H1 (cell line): Measurements from ENCODE around the gene CCNE1. TPM values are rescaled to one million over a fixed set of nuclear protein-coding genes. Genes with fewer than 3 reads are reported as not detected.

ENCODE experiments used
- CTCF ChIA-PET: fragments of 300-600 bp; sonication (Branson Sonifier 250); formaldehyde crosslinking; loops from one replicate; lab custom pipeline; 2021; ENCODE audit not compliant: partially characterized antibody; lab: Charles Lee
- POLR2A ChIA-PET: fragments of 300-600 bp; sonication (Branson Sonifier 250); formaldehyde crosslinking; loops from one replicate; lab custom pipeline; 2021; ENCODE audit warnings: inconsistent platforms; ENCODE audit not compliant: partially characterized antibody; lab: Charles Lee
- DNase-seq, 2 experiments: peaks; one replicate each; pipeline versions ENCODE4 v3.0.0 to v3.0.0-alpha.2; 2010 to 2022; ENCODE audit warnings: low spot score in 2 of 2, low read depth in 1 of 2, mixed read lengths in 1 of 2
- FAIRE-seq: peaks from 2 replicates; lab custom pipeline; 2011; peaks lifted over from hg19 to GRCh38; lab: Jason Lieb, UNC
- H2AFZ ChIP-seq: 2 replicates; pipeline ENCODE4 v1.8.1; 2012; ENCODE audit warnings: low read length, inconsistent platforms
- H2AK5ac ChIP-seq: 2 replicates; pipeline ENCODE4 v1.6.1; 2013; ENCODE audit warnings: low read depth, low read length
- H2BK120ac ChIP-seq: replicated peaks from 2 replicates; pipeline ENCODE3; 2013; ENCODE audit warnings: low read depth, low read length, inconsistent platforms
- H2BK12ac ChIP-seq: 2 replicates; pipeline ENCODE4 v1.6.1; 2013; ENCODE audit warnings: low read depth, low read length
- H2BK15ac ChIP-seq: 2 replicates; pipeline ENCODE4 v1.6.1; 2013; ENCODE audit warnings: low read length
- H2BK20ac ChIP-seq: 2 replicates; pipeline ENCODE4 v1.6.1; 2013; ENCODE audit warnings: low read length
- H2BK5ac ChIP-seq: 2 replicates; pipeline ENCODE4 v1.6.1; 2013; ENCODE audit warnings: low read depth, low read length
- H3K14ac ChIP-seq: 2 replicates; pipeline ENCODE4 v1.6.1; 2013; ENCODE audit warnings: inconsistent platforms; ENCODE audit not compliant: insufficient read length
- H3K18ac ChIP-seq: 2 replicates; pipeline ENCODE4 v1.6.1; 2013; ENCODE audit warnings: low read length; ENCODE audit errors: extremely low read depth
- H3K23ac ChIP-seq: 2 replicates; pipeline ENCODE4 v1.6.1; 2013; ENCODE audit warnings: inconsistent platforms; ENCODE audit not compliant: insufficient read length
- H3K23me2 ChIP-seq: 2 replicates; pipeline ENCODE4 v1.6.1; 2013; ENCODE audit warnings: low read depth, low read length
- H3K27ac ChIP-seq: 2 replicates; pipeline ENCODE4 v1.6.1; 2011; ENCODE audit warnings: low read depth, low read length, inconsistent platforms
- H3K27me3 ChIP-seq, 4 experiments: replicated peaks in 1 of 4; 1 replicate in 1 of 4; 2 replicates in 3 of 4; pipeline versions ENCODE4 v1.6.1 to v1.8.1; 2011 to 2013; ENCODE audit warnings: low read length in 3 of 4, mild to moderate bottlenecking in 3 of 4, inconsistent platforms in 2 of 4, mixed read lengths in 2 of 4, moderate library complexity in 1 of 4; ENCODE audit not compliant: control insufficient read depth in 3 of 4, insufficient read depth in 3 of 4; ENCODE audit errors: extremely low read depth in 1 of 4
- H3K36me3 ChIP-seq, 4 experiments: 2 replicates each; pipeline versions ENCODE4 v1.6.1 to v1.8.1; 2011 to 2013; ENCODE audit warnings: mild to moderate bottlenecking in 4 of 4, low read length in 3 of 4, moderate library complexity in 2 of 4, control low read depth in 1 of 4, inconsistent platforms in 1 of 4; ENCODE audit not compliant: insufficient read depth in 4 of 4, control insufficient read depth in 2 of 4
- H3K4ac ChIP-seq: replicated peaks from 2 replicates; pipeline ENCODE3; 2013; ENCODE audit warnings: low read length, low read depth, mixed read lengths, inconsistent platforms; ENCODE audit not compliant: insufficient read length
- H3K4me1 ChIP-seq, 4 experiments: replicated peaks in 1 of 4; 1 replicate in 1 of 4; 2 replicates in 3 of 4; pipeline versions ENCODE4 v1.6.1 to v1.8.1; 2011 to 2013; ENCODE audit warnings: low read length in 3 of 4, inconsistent platforms in 2 of 4, mixed read lengths in 1 of 4; ENCODE audit not compliant: insufficient read depth in 4 of 4, control insufficient read depth in 3 of 4
- H3K4me2 ChIP-seq, 2 experiments: 2 replicates each; pipeline versions ENCODE4 v1.6.1 to v1.8.1; 2011 to 2013; ENCODE audit warnings: low read depth in 2 of 2, low read length in 2 of 2, control low read depth in 1 of 2, inconsistent platforms in 1 of 2, mild to moderate bottlenecking in 1 of 2; ENCODE audit not compliant: insufficient read depth in 1 of 2
- H3K4me3 ChIP-seq, 4 experiments: fragments of 200-600, 300-600 bp in 1 of 4; sonication (generic), shearing (Covaris generic), sonication (Bioruptor Twin) in 1 of 4; 2 replicates each; pipeline versions ENCODE4 v1.5.1 to v1.8.1; 2011 to 2016; ENCODE audit warnings: low read length in 4 of 4, low read depth in 3 of 4, control low read depth in 2 of 4, inconsistent platforms in 2 of 4, mild to moderate bottlenecking in 2 of 4, mixed read lengths in 1 of 4, moderate library complexity in 1 of 4; ENCODE audit not compliant: insufficient read depth in 2 of 4; ENCODE audit errors: extremely low read depth in 1 of 4
- H3K56ac ChIP-seq: replicated peaks from 2 replicates; pipeline ENCODE3; 2013; ENCODE audit warnings: low read depth, mild to moderate bottlenecking, mixed read lengths, low read length, inconsistent platforms; ENCODE audit not compliant: insufficient read length
- H3K79me1 ChIP-seq: 2 replicates; pipeline ENCODE4 v1.6.1; 2013; ENCODE audit warnings: low read depth, low read length, control low read depth
- H3K79me2 ChIP-seq, 2 experiments: 2 replicates each; pipeline versions ENCODE4 v1.6.1 to v1.8.1; 2012 to 2013; ENCODE audit warnings: low read length in 2 of 2, mild to moderate bottlenecking in 2 of 2, inconsistent platforms in 1 of 2; ENCODE audit not compliant: insufficient read depth in 2 of 2, control insufficient read depth in 1 of 2
- H3K9ac ChIP-seq, 4 experiments: replicated peaks in 1 of 4; 1 replicate in 1 of 4; 2 replicates in 3 of 4; pipeline versions ENCODE4 v1.6.1 to v1.8.1; 2011 to 2013; ENCODE audit warnings: low read depth in 3 of 4, low read length in 3 of 4, control low read depth in 2 of 4, mild to moderate bottlenecking in 2 of 4, moderate library complexity in 2 of 4, inconsistent platforms in 1 of 4; ENCODE audit errors: extremely low read depth in 1 of 4
- H3K9me3 ChIP-seq, 2 experiments: 2 replicates each; pipeline versions ENCODE4 v1.6.1 to v1.8.1; 2012 to 2013; ENCODE audit warnings: mild to moderate bottlenecking in 2 of 2, moderate library complexity in 2 of 2, control low read depth in 1 of 2, inconsistent platforms in 1 of 2, low read depth in 1 of 2, low read length in 1 of 2, mixed read lengths in 1 of 2; ENCODE audit not compliant: insufficient read depth in 2 of 2
- H4K20me1 ChIP-seq, 2 experiments: replicated peaks in 1 of 2; 2 replicates each; pipeline versions ENCODE3 to v1.8.1; 2011 to 2013; ENCODE audit warnings: inconsistent platforms in 2 of 2, low read length in 2 of 2, mild to moderate bottlenecking in 1 of 2; ENCODE audit not compliant: insufficient read depth in 2 of 2, control insufficient read depth in 1 of 2
- H4K5ac ChIP-seq: 2 replicates; pipeline ENCODE4 v1.6.1; 2013; ENCODE audit warnings: low read length, low read depth, mixed read lengths, inconsistent platforms; ENCODE audit not compliant: insufficient read length
- H4K8ac ChIP-seq: 2 replicates; pipeline ENCODE4 v1.8.0; 2013; ENCODE audit warnings: mild to moderate bottlenecking, moderate library complexity, low read length, inconsistent platforms; ENCODE audit not compliant: insufficient read depth; ENCODE audit errors: extremely low read depth
- H4K91ac ChIP-seq: replicated peaks from 2 replicates; pipeline ENCODE3; 2013; ENCODE audit warnings: low read length, mixed read lengths, inconsistent platforms; ENCODE audit not compliant: insufficient read length
- BACH1 ChIP-seq: IDR thresholded peaks from 2 replicates; pipeline ENCODE4 v1.6.1; 2012; ENCODE audit warnings: low read length, improper control_type of control experiment
- CHD1 ChIP-seq: IDR thresholded peaks from 2 replicates; pipeline ENCODE4 v1.6.1; 2012; ENCODE audit warnings: low read depth, low read length, improper control_type of control experiment
- GTF2F1 ChIP-seq: IDR thresholded peaks from 2 replicates; pipeline ENCODE4 v1.6.1; 2012; ENCODE audit warnings: low read depth, low read length, improper control_type of control experiment, borderline replicate concordance
- JUN ChIP-seq: IDR thresholded peaks from 2 replicates; pipeline ENCODE4 v1.6.1; 2011; ENCODE audit warnings: low read depth, mild to moderate bottlenecking, improper control_type of control experiment, low read length
- JUND ChIP-seq: IDR thresholded peaks from 2 replicates; pipeline ENCODE4 v1.6.1; 2011; ENCODE audit warnings: mild to moderate bottlenecking, improper control_type of control experiment, low read length
- MAFK ChIP-seq: IDR thresholded peaks from 2 replicates; pipeline ENCODE4 v1.6.1; 2012; ENCODE audit warnings: low read depth, mild to moderate bottlenecking, improper control_type of control experiment, low read length
- NANOG ChIP-seq: IDR thresholded peaks from 2 replicates; pipeline ENCODE4 v1.6.1; 2011; ENCODE audit warnings: low read length, low read depth, mild to moderate bottlenecking, inconsistent platforms; ENCODE audit not compliant: insufficient read depth, poor library complexity, severe bottlenecking
- POLR2A ChIP-seq, 2 experiments: IDR thresholded peaks; 1 replicate in 1 of 2; 2 replicates in 1 of 2; pipeline ENCODE4 v1.6.1; 2011; ENCODE audit warnings: low read depth in 2 of 2, low read length in 2 of 2, mild to moderate bottlenecking in 2 of 2; ENCODE audit errors: control extremely low read depth in 1 of 2
- POLR2AphosphoS5 ChIP-seq: IDR thresholded peaks from 2 replicates; pipeline ENCODE4 v1.6.1; 2011; ENCODE audit warnings: low read depth, low read length
- RFX5 ChIP-seq: IDR thresholded peaks from 2 replicates; pipeline ENCODE4 v1.6.1; 2011; ENCODE audit warnings: low read depth, low read length, improper control_type of control experiment, borderline replicate concordance
- RXRA ChIP-seq: IDR thresholded peaks from 2 replicates; pipeline ENCODE4 v1.6.1; 2011; ENCODE audit warnings: low read depth, mild to moderate bottlenecking, low read length, moderate library complexity; ENCODE audit not compliant: insufficient read depth
- SIN3A ChIP-seq, 2 experiments: IDR thresholded peaks in 1 of 2; conservative IDR thresholded peaks in 1 of 2; 2 replicates each; pipeline ENCODE4 v1.6.1; 2011 to 2012; ENCODE audit warnings: low read length in 2 of 2, improper control_type of control experiment in 1 of 2, low read depth in 1 of 2, mild to moderate bottlenecking in 1 of 2
- TCF12 ChIP-seq: IDR thresholded peaks from 2 replicates; pipeline ENCODE4 v1.6.1; 2011; ENCODE audit warnings: low read depth, mild to moderate bottlenecking, low read length
- WGBS, 2 experiments: shearing (Covaris generic) in 1 of 2; methylation state at CpG; one replicate each; pipeline versions ENCODE4 v1.1.6 to v1.1.7; 2013 to 2015; ENCODE audit warnings: low lambda C conversion rate in 2 of 2, mixed read lengths in 2 of 2, inconsistent platforms in 1 of 2, low coverage in 1 of 2, missing lambda C conversion rate in 1 of 2; ENCODE audit not compliant: insufficient replicate concordance in 2 of 2, insufficient coverage in 1 of 2, insufficient read length in 1 of 2; ENCODE audit errors: extremely low coverage in 1 of 2, missing lambda C conversion rate in 1 of 2; 5-methylcytosine and 5-hydroxymethylcytosine counted together
- polyA plus RNA-seq, 7 experiments: library from polyadenylated mRNA; depleted of rRNA in 3 of 7; stranded (reverse) in 5 of 7; unstranded in 2 of 7; fragments of >200 nt in 5 of 7; fragments of 200-250 nt in 2 of 7; gene quantifications; 1 replicate in 5 of 7; 2 replicates in 1 of 7; 4 replicates in 1 of 7; pipeline versions ENCODE4 v1.2.1 to v1.2.3, GENCODE V29; 2011 to 2013; ENCODE audit warnings: missing spikeins in 2 of 7, mixed read lengths in 2 of 7
- total RNA-seq: library from RNA; stranded (reverse); fragmentation: NEBNext Ultra II Directional; extraction: Animal tissue kit (Norgen Biotek cat#: 25700); gene quantifications from 2 replicates; pipeline ENCODE4 v1.2.1, GENCODE V29; 2021
- TF ChIP-seq, protein P1 (sequence below): IDR thresholded peaks from 2 replicates; pipeline ENCODE4 v1.6.1; 2011; ENCODE audit warnings: low read depth, mild to moderate bottlenecking, low read length; ENCODE audit not compliant: insufficient read depth

Gene CCNE1
- total and polyA plus RNA-seq, 2 of the 8 experiments (the other 6 are each of a cell fraction or from before 2014, with no cell fraction given), result 43.2 to 44.6 TPM

GRCh38 chr19:29841209-29841558 lies 29.4 kb downstream of the CCNE1 start:
- FAIRE-seq (no peak), DNase-seq (no peak)
- H2BK15ac ChIP-seq, result no peak overlapping the region; the same call in 1 of the 2 replicates
- H3K18ac ChIP-seq, result no peak overlapping the region
- no peak overlapping the region for H4K91ac ChIP-seq
- no peaks in the 10 kb centered on the region for H3K9me3 ChIP-seq
- 83% methylated on average over 3 of the region's 3 CpGs; no CpG with 5 or more reads in 1 of the 2 experiments for WGBS, 2 experiments
- no peak overlapping the region for H3K4me2 ChIP-seq
- no peak overlapping the region for H2AK5ac ChIP-seq
- POLR2A ChIA-PET, result interaction anchor here (1.4 to 2.8 kb wide), 2 partner anchors 10 to 18 kb away, joined by 3 to 9 read pairs; no protein-coding TSS in a partner anchor
- no peak overlapping the region for H2BK12ac ChIP-seq
- H3K36me3 ChIP-seq, result no peaks in the 10 kb centered on the region
- H2BK5ac ChIP-seq, result no peak overlapping the region
- no peak overlapping the region for H3K56ac ChIP-seq
- H3K79me1 ChIP-seq, result no peaks in the 10 kb centered on the region
- no peak overlapping the region for H3K4me3 ChIP-seq
- H3K4me1 ChIP-seq, result peaks cover 0 to 15% (median 4%) of the 10 kb centered on the region in 4 experiments; a peak in 5 of 7 replicates
- H3K9ac ChIP-seq, result no peak overlapping the region
- peaks cover 0 to 4% of the 10 kb centered on the region in 2 experiments for H4K20me1 ChIP-seq
- peak overlapping the region; percentile 73; the same call in 1 of the 2 replicates for H4K8ac ChIP-seq
- peaks cover 14% of the 10 kb centered on the region; the same call in 1 of the 2 replicates for H3K23me2 ChIP-seq
- H2BK120ac ChIP-seq, result no peak overlapping the region
- H3K27ac ChIP-seq, result no peak overlapping the region
- no peak overlapping the region for H2BK20ac ChIP-seq
- CTCF ChIA-PET, result interaction anchor here (0.9 to 2.2 kb wide), 4 partner anchors 17 to 98 kb away, joined by 3 to 5 read pairs (median 4); no protein-coding TSS in a partner anchor
- no peaks in the 10 kb centered on the region for H3K79me2 ChIP-seq
- H2AFZ ChIP-seq, result peak overlapping the region; percentile 23; the same call in 1 of the 2 replicates
- H3K23ac ChIP-seq, result no peak overlapping the region
- H4K5ac ChIP-seq, result no peak overlapping the region
- H3K4ac ChIP-seq, result peak overlapping the region; percentile 79
- no peak overlapping the region for H3K14ac ChIP-seq
- peaks cover 0 to 10% (median 7%) of the 10 kb centered on the region in 4 experiments; a peak in 3 of 7 replicates for H3K27me3 ChIP-seq
- TF ChIP-seq GTF2F1 (no peak), POLR2AphosphoS5 (no peak), SIN3A (conservative IDR thresholded peaks at IDR 0.05 in 1 of 2, IDR thresholded peaks at IDR 0.05 in 1 of 2; ENCODE audit: low read depth in 1 of 2, low read length in 2 of 2) (no peak), BACH1 (no peak), POLR2A (IDR thresholded peaks at IDR 0.05; ENCODE audit: control extremely low read depth in 1 of 2, low read depth in 2 of 2, low read length in 2 of 2) (no peak), JUN (no peak), NANOG (no peak), RFX5 (no peak), MAFK (no peak), CHD1 (no peak), RXRA (no peak), TCF12 (no peak), JUND (no peak)
- TF ChIP-seq, protein P1, sequence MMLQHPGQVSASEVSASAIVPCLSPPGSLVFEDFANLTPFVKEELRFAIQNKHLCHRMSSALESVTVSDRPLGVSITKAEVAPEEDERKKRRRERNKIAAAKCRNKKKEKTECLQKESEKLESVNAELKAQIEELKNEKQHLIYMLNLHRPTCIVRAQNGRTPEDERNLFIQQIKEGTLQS, result no peak
